Parathyroid adenoma (tissue), 2 donors: ENCODE data around the gene ZIM2.
A peak's percentile ranks its signal among the peaks of the same experiment; 100 is the strongest.

Source experiments
- H2AFZ ChIP-seq: fragments of 300-600 bp; sonication (generic); one replicate; pipeline ENCODE4 v1.7.0; 2017; ENCODE audit warnings: antibody characterized with exemption, mild to moderate bottlenecking
- H3K27ac ChIP-seq: fragments of 300-600 bp; sonication (generic); one replicate; pipeline ENCODE4 v1.7.0; 2017
- H3K27me3 ChIP-seq: fragments of 300-600 bp; sonication (generic); one replicate; pipeline ENCODE4 v1.7.0; 2017; ENCODE audit warnings: low read length; ENCODE audit not compliant: control insufficient read depth, insufficient read depth
- H3K36me3 ChIP-seq: fragments of 300-600 bp; sonication (generic); one replicate; pipeline ENCODE4 v1.7.0; 2017; ENCODE audit warnings: low read length; ENCODE audit not compliant: control insufficient read depth, insufficient read depth
- H3K4me1 ChIP-seq: fragments of 300-600 bp; sonication (generic); one replicate; pipeline ENCODE4 v1.7.0; 2017; ENCODE audit warnings: control low read depth
- H3K4me2 ChIP-seq: fragments of 300-600 bp; sonication (generic); one replicate; pipeline ENCODE4 v1.7.0; 2017; ENCODE audit warnings: low read length
- H3K4me3 ChIP-seq: fragments of 300-600 bp; sonication (generic); one replicate; pipeline ENCODE4 v1.7.0; 2017; ENCODE audit warnings: low read depth, low read length
- H3K79me2 ChIP-seq: fragments of 300-600 bp; sonication (generic); one replicate; pipeline ENCODE4 v1.7.0; 2017; ENCODE audit warnings: control low read depth
- H3K9ac ChIP-seq: fragments of 300-600 bp; sonication (generic); one replicate; pipeline ENCODE4 v1.7.0; 2017; ENCODE audit warnings: mild to moderate bottlenecking
- H3K9me3 ChIP-seq: fragments of 300-600 bp; sonication (generic); one replicate; pipeline ENCODE4 v1.7.0; 2017; ENCODE audit warnings: low read length; ENCODE audit not compliant: control insufficient read depth
- TF ChIP-seq, protein P1 (sequence below): fragments of 300-600 bp; sonication (generic); IDR thresholded peaks from one replicate; pipeline ENCODE4 v1.7.0; 2017; ENCODE audit warnings: antibody characterized with exemption, mild to moderate bottlenecking
- donor health status: primary hyperparathyroidism.

Gene ZIM2

DNA sequence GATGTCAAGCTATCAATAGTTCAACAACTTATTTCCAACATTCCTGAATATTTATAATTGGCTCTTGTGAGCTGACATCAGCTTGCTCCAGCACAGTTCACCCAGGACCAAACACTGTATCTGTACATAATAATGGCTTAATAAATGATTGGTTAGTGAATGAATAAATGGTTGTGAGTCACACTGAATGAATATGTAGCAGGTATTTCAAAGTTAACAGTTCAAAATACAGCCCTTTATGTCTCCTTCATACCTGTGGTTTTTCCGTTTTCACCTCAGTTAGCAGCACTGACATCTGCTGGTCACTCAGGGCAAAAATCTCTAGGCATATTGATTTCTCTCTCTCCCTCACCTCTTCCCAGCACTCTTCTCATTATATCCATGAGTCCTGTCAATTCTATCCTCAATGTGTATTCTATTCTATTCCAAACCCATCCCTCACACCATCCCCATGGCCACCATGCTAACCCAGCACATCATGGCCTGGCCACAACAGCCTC, 76.3 kb downstream of the ZIM2 start:
- TF ChIP-seq, protein P1, sequence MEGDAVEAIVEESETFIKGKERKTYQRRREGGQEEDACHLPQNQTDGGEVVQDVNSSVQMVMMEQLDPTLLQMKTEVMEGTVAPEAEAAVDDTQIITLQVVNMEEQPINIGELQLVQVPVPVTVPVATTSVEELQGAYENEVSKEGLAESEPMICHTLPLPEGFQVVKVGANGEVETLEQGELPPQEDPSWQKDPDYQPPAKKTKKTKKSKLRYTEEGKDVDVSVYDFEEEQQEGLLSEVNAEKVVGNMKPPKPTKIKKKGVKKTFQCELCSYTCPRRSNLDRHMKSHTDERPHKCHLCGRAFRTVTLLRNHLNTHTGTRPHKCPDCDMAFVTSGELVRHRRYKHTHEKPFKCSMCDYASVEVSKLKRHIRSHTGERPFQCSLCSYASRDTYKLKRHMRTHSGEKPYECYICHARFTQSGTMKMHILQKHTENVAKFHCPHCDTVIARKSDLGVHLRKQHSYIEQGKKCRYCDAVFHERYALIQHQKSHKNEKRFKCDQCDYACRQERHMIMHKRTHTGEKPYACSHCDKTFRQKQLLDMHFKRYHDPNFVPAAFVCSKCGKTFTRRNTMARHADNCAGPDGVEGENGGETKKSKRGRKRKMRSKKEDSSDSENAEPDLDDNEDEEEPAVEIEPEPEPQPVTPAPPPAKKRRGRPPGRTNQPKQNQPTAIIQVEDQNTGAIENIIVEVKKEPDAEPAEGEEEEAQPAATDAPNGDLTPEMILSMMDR, result peak; percentile 14

DNA sequence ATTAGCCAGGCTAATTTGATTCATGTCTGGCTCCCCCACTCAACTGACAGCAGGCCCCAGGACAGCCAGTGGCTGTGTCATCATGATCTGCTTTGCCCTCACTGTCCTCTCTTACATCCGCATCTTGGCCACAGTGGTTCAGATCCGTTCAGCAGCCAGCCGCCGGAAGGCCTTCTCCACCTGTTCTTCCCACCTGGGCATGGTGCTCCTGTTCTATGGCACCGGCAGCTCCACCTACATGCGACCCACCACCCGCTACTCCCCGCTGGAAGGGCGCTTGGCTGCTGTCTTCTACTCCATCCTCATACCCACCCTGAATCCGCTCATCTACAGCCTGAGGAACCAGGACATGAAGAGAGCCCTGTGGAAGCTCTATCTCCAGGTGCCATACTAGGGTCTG, 79.7 kb downstream of the ZIM2 start:
- H3K4me3 ChIP-seq, result no peak overlapping the region
- H3K9me3 ChIP-seq, result no peaks in the 10 kb centered on the region
- no peaks in the 10 kb centered on the region for H3K79me2 ChIP-seq
- TF ChIP-seq, protein P1, result no peak
- H3K27ac ChIP-seq, result no peak overlapping the region
- H3K9ac ChIP-seq, result no peak overlapping the region
- H2AFZ ChIP-seq, result no peak overlapping the region
- no peaks in the 10 kb centered on the region for H3K4me1 ChIP-seq
- no peak overlapping the region for H3K4me2 ChIP-seq
- no peaks in the 10 kb centered on the region for H3K36me3 ChIP-seq
- H3K27me3 ChIP-seq, result no peaks in the 10 kb centered on the region

More for the DNA sequence above, 76.3 kb downstream of the ZIM2 start:
- no peak overlapping the region for H3K27ac ChIP-seq
- H3K9ac ChIP-seq, result no peak overlapping the region
- no peaks in the 10 kb centered on the region for H3K79me2 ChIP-seq
- H3K4me2 ChIP-seq, result no peak overlapping the region
- H3K27me3 ChIP-seq, result no peaks in the 10 kb centered on the region
- peak overlapping the region; percentile 79 for H2AFZ ChIP-seq
- no peaks in the 10 kb centered on the region for H3K36me3 ChIP-seq
- H3K4me1 ChIP-seq, result no peaks in the 10 kb centered on the region
- no peaks in the 10 kb centered on the region for H3K9me3 ChIP-seq
- no peak overlapping the region for H3K4me3 ChIP-seq

DNA sequence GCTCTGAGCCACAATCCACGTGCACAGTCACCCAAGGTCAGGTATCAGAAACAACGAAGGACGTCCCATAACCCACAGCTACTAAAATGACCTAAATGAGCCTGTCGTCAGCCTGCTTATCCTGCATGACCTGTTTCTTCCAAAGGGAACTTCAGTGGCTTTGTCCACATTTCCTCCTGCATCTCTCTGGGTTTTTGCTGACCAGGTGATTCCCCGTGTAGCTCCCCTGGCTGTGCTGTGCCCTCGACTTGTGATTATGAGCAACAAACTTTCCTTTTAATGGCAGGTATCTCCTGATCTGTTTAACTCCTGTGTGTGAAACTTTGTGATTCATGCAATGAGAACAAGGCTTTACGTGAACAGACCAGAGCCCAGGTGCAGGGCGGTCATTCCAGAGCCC, 81.0 kb downstream of the ZIM2 start:
- TF ChIP-seq, protein P1, result no peak
- H2AFZ ChIP-seq, result no peak overlapping the region
- H3K79me2 ChIP-seq, result no peaks in the 10 kb centered on the region
- H3K9me3 ChIP-seq, result no peaks in the 10 kb centered on the region
- H3K4me1 ChIP-seq, result no peaks in the 10 kb centered on the region
- H3K36me3 ChIP-seq, result no peaks in the 10 kb centered on the region
- H3K27me3 ChIP-seq, result no peaks in the 10 kb centered on the region
- no peak overlapping the region for H3K27ac ChIP-seq
- no peak overlapping the region for H3K4me2 ChIP-seq
- H3K4me3 ChIP-seq, result no peak overlapping the region
- H3K9ac ChIP-seq, result no peak overlapping the region

DNA sequence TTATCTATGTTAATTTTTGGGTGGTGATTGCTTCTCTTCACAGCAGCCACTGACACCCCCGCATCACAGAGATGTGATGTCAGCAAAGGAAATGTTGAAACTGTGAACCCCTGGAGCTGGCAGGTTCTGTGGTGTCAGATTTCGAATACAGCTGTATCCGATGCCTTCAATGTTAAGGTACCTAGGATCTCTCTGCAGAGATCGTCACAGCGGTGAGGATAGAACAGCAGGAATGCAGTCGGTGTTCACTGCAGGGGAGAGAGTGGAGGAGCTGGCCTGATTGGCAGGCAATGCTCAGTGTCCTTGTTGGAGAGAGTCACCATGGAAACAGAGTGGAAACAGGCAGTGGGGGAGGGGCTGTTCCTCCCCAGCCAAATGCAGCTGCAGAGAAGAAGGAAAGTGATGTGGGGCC, 89.4 kb downstream of the ZIM2 start:
- Histone ChIP-seq H3K79me2 (no peaks in the 10 kb centered on the region), H2AFZ (peak overlapping the region; percentile 44), H3K4me1 (no peaks in the 10 kb centered on the region), H3K27ac (no peak overlapping the region), H3K36me3 (no peaks in the 10 kb centered on the region), H3K4me2 (no peak overlapping the region), H3K27me3 (no peaks in the 10 kb centered on the region), H3K4me3 (no peak overlapping the region), H3K9ac (no peak overlapping the region), H3K9me3 (no peaks in the 10 kb centered on the region)
- TF ChIP-seq, protein P1, result no peak

DNA sequence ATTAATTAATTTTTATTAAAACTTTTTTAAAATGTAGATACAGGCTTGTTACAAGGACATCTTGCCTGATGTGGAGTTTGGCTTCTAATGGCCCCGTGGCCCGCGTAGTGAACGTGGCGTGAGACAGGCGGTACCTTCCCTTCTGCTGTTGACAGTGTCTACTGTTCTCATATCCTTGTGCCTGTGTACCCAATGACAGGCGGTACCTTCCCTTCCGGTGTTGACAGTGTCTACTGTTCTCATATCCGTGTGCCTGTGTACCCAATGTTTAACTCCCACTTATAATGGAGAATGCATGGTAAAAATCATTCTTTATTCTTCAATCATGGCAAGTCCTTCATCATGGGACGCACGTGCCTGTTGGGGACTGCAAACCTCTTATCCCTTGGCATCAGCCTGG, 89.9 kb downstream of the ZIM2 start:
- Histone ChIP-seq H3K9ac (no peak overlapping the region), H3K27ac (no peak overlapping the region), H2AFZ (peak overlapping the region; percentile 44), H3K36me3 (no peaks in the 10 kb centered on the region), H3K27me3 (no peaks in the 10 kb centered on the region), H3K4me3 (no peak overlapping the region), H3K4me1 (no peaks in the 10 kb centered on the region), H3K9me3 (no peaks in the 10 kb centered on the region), H3K4me2 (no peak overlapping the region), H3K79me2 (no peaks in the 10 kb centered on the region)
- TF ChIP-seq, protein P1, result no peak
